Stimulated activated CD4-positive, alpha-beta T cell treated with anti-CD3 and anti-CD28 coated beads, Interleukin-12 subunit alpha, Interleukin-12 subunit beta, amount 100 ng/mL, for 4 hours (primary cell): Measurements from ENCODE around the gene PIK3AP1.
A peak's percentile ranks its signal among the peaks of the same experiment; 100 is the strongest.

Experiments
- DNase-seq: peaks from one replicate; pipeline ENCODE4 v3.0.0-alpha.2; 2020

The PIK3AP1 gene

GRCh38 chr10:96608262-96608661 is 112.1 kb downstream of the PIK3AP1 start:
- no peak for DNase-seq

DNA sequence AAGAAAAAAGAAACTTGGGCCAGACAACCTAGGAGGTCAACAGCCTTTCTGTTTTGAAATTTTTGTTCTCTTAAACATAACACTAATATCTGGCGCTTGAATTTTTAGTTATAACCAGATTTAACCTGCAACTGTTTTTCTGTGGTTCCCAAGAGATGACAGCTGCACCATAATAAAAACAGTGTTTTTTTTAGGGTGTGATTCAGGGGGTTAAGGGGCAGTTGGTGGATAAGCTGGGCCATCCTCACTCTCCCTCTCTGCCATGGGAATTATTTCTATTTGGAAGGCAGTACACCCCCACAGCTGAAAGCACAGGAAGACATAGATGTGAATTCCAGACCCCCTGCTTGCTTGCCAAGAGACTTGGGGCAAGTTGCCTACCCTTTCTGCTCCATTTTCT is 113.4 kb downstream of the PIK3AP1 start:
- no peak for DNase-seq

- no peak for DNase-seq
Observed at GRCh38 chr10:96606216-96606615, 114.1 kb downstream of the PIK3AP1 start.

DNA sequence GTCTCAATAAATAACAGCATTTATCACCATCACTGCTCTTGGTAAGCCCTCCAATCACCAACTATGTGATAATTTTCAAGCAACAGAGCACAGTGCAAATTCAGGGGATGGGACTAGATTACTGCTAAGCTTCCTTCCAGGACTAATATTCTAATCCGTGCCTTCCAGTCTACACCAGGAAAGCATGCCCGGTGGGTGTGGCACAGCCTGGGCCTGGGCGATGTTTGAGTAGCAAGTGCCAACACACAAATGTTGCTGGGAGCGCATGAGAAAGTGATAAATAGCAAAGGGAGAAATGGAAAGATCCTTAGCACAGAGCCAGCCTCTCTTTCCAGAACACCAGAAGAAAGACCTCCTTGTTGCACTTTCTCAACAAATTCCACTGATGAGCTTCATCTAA is 120.0 kb downstream of the PIK3AP1 start:
- DNase-seq, result no peak

- DNase-seq, result no peak
Observed at GRCh38 chr10:96598846-96599245, 121.5 kb downstream of the PIK3AP1 start.

GRCh38 chr10:96596422-96597407 is 123.6 kb downstream of the PIK3AP1 start:
- no peak for DNase-seq

GRCh38 chr10:96595741-96596140 is 124.6 kb downstream of the PIK3AP1 start:
- no peak for DNase-seq

- no peak for DNase-seq
Observed at GRCh38 chr10:96591946-96592345, 128.4 kb downstream of the PIK3AP1 start.

DNA sequence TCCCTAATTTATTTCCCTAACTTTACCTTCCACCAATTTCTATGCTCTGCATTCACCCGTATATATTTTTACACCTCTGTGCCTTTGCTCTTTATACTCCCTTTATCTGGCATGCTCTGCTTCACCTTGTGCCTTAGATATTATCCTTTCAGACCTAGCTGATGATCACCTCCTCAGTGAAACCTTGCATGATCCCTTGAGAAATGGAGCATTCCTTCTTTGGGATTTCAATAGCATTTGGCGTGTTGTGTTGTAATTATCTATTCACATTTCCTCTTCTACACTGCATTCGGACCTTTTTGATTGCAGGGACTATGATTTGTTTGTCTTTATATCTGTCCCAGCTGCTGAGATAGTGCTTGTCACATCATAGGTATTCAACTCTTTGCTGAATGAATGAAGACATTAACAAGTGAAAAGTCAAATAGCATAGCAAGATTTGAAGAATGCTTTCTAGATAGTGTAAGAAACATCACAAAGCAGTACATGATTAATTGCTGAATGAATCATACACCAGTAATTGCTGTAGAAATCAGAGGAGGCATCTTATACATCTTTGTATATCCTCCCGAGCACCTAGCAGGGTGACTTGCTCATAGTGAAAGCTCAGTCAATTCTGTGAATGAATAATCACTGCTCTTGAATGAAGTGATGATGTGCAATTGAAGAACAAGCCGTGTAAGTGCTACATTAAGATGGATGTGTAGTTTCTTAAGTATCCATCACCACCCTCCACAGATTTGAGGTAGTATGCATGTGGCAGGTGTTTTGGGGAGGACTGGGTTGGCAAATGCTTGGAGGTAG is 131.5 kb downstream of the PIK3AP1 start:
- DNase-seq, result no peak

GRCh38 chr10:96588060-96588554 is 132.2 kb downstream of the PIK3AP1 start:
- no peak for DNase-seq

DNA sequence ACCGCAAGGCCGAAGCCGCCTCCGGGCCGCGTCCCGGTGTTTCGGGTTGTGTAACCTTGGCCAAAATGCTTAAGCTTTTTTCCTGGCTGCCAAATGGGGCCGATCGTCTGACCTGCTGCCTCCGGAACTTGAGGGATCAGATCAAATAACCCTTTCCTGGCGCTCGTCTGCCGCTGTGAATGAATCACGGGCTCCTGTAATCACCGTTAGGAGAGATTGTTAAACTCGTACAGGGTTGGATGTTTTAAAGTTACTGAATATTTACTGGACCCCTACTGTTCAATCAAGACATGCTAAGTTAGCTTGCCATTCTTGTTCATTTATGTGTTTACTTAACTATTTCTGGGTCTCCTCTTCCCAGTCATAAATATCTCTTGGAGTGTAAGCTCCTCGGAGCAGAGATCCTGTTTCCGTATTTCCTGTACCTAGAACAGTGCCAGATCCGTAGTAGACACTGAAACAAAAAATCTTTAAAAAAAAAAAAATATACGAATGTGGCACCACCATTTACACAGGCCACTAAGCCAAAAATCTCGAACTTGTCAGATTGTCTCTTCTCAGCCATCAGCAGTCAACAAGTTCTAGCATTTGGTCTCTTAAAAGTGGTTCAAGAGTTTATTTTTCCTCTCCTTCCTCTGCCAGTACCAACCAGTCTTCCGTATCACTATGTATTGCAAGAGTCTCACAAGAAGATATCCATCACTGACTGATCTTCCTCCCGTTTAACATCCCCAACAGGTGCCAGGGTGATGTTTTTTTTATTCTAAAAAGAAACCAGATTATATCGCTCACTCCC is 132.9 kb downstream of the PIK3AP1 start:
- no peak for DNase-seq

- DNase-seq, result peak; percentile 94
Observed at GRCh38 chr10:96586419-96587263, 133.7 kb downstream of the PIK3AP1 start, which contains the start of gene TM9SF3. TSS of gene TM9SF3 (minus strand) at chr10:96587012. CDS start at chr10:96586835, 177 bp downstream.

GRCh38 chr10:96585736-96586418 is 134.4 kb downstream of the PIK3AP1 start:
- no peak for DNase-seq

DNA sequence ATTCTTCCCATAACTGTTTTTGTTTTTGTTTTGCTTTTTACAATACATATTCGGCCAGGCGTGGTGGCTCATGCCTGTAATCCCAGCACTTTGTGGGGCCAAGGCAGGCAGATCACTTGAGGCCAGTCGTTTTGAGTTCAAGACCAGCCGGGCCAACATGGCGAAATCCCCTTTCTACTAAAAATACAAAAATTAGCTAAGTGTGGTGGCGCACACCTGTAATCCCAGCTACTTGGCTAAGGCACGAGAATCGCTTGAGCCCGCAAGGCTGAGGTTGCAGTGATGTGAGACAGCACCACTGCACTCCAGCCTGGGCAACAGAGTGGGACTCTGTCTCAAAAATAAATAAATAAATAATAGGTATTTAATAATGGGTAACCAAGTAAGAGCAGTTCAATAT is 135.8 kb downstream of the PIK3AP1 start:
- no peak for DNase-seq

GRCh38 chr10:96584035-96584434 is 136.3 kb downstream of the PIK3AP1 start:
- DNase-seq, result no peak

DNA sequence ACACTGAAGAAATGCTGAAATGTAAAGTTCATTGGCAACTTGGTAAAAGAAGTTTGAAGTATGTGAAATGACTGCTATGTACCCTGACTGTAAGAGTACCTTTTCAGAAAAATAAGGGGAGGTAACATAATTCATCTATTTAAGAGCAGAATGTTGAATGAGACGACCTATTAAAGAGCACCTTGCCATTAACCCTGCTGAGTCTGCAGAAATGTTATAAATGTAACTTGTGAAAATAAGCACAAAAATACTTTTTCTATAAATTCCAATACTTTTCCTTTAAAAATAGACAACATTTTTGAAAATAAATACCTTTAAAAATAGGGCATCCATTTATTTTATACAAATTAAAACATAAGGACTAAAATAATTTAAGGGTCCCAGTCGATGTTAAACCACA is 141.2 kb downstream of the PIK3AP1 start:
- DNase-seq, result no peak

- no peak for DNase-seq
Observed at GRCh38 chr10:96578633-96579032, 141.7 kb downstream of the PIK3AP1 start.

GRCh38 chr10:96578022-96578421 is 142.3 kb downstream of the PIK3AP1 start:
- no peak for DNase-seq

- no peak for DNase-seq
Observed at GRCh38 chr10:96577069-96577468, 143.2 kb downstream of the PIK3AP1 start.

- DNase-seq, result no peak
Observed at GRCh38 chr10:96576277-96576980, 143.9 kb downstream of the PIK3AP1 start.
